GM12801 (cell line): Measurements from ENCODE around the gene TMEM37.

Experiments
- CTCF ChIP-seq: IDR thresholded peaks from one replicate; pipeline ENCODE4 v1.5.1; 2011; ENCODE audit warnings: control low read depth; ENCODE audit not compliant: insufficient read length; ENCODE audit errors: extremely low read depth

Gene TMEM37

GRCh38 chr2:119465687-119466086 lies 34.0 kb downstream of the TMEM37 start:
- no peak for TF ChIP-seq CTCF

GRCh38 chr2:119466373-119466772 lies 34.7 kb downstream of the TMEM37 start:
- TF ChIP-seq CTCF: no peak

- no peak for TF ChIP-seq CTCF
Observed at GRCh38 chr2:119468154-119468955, 36.7 kb downstream of the TMEM37 start.

GRCh38 chr2:119469131-119469530 lies 37.5 kb downstream of the TMEM37 start:
- no peak for TF ChIP-seq CTCF

- TF ChIP-seq CTCF: no peak
Observed at GRCh38 chr2:119469661-119470297, 38.1 kb downstream of the TMEM37 start.

DNA sequence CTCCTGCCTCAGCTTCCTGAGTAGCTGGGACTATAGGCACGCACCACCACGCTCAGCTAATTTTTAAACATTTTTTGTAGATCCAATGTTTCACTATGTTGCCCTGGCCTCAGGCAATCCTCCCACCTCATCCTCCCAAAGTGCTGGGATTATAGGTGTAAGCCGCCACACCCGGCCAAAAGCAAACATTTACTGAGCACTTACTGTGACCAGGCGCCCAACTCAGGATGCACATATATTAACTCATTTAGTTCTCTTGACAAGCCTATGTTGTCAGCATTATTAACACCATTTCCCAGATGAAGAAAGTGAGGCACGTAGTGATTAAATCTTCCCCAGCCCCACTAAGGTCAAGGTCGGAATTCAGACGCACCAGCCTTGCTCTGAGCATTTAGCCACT lies 41.1 kb downstream of the TMEM37 start:
- TF ChIP-seq CTCF: no peak

- no peak for TF ChIP-seq CTCF
Observed at GRCh38 chr2:119473621-119474370, 42.1 kb downstream of the TMEM37 start.
